ENCODE measurements around the gene TPCN2. TPM values are rescaled to one million over a fixed set of nuclear protein-coding genes. Genes with fewer than 3 reads are reported as not detected.

The TPCN2 gene
- total RNA-seq, 1 experiment from 2014 or later = 3.2 TPM

DNA sequence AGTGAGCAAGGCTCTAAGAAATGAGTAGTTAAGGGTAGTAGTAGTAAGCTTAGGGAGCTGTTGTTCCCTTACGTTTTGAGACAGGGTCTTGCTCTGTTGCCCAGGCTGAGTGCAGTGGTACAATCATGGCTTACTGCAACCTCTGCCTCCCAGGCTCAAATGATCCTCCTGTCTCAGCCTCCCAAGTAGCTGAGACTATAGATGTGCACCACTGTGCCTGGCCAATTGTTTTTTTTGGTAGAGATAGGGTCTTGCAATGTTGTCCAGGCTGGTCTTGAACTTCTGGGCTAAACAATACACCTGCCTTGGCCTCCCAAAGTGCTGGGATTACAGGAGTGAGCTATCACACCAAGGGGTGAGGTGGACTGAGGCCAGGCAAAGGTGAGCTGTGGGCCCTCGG, 117.0 kb downstream of the TPCN2 start:
- no peak for DNase-seq (ENCODE audit: low read depth)

DNA sequence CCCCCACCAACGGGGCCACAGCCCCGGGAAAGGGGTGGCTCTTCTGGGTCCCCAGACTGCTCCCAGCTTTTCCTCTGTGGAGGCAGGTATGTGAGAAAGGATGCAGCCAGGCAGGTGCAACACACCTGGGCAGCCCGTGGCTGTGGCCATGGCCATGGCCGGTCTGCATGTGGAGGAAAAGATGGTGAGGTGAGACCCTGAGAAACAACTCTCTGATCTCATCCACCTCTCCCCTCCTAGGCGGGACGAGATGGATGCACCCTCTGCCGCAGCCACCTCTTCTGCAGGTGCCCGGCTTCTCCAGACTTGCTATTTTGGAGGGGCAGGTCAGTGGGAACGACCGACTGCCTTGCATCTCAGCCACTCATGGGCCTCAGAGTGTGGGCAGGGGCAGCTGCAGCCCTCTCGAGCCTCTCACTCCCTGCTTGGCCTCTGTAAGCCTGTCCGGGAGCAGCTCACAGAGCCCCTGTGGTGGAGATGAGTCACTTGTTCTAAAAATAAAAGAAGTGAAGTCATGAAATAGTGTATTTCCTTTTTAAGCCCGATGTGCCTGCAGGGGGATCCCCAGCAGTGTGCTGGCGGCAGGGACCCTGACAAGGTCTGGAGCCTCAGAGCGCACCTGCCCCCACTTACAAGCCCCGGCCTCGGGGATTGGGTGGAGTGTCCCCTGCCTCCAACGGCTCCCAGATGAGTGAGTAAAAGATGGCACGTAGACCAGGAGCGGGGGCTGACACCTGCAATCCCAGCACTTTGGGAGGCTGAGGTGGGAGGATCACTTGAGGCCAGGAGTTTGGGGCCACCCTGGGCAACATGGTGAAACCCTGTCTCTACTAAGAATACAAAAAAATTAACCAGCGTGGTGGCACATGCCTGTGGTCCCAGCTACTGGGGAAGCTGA, 117.7 kb downstream of the TPCN2 start:
- peak; percentile 91 for DNase-seq (ENCODE audit: low read depth)

GRCh38 chr11:69167130-69167915, 118.6 kb downstream of the TPCN2 start:
- DNase-seq (ENCODE audit: low read depth) = no peak

DNA sequence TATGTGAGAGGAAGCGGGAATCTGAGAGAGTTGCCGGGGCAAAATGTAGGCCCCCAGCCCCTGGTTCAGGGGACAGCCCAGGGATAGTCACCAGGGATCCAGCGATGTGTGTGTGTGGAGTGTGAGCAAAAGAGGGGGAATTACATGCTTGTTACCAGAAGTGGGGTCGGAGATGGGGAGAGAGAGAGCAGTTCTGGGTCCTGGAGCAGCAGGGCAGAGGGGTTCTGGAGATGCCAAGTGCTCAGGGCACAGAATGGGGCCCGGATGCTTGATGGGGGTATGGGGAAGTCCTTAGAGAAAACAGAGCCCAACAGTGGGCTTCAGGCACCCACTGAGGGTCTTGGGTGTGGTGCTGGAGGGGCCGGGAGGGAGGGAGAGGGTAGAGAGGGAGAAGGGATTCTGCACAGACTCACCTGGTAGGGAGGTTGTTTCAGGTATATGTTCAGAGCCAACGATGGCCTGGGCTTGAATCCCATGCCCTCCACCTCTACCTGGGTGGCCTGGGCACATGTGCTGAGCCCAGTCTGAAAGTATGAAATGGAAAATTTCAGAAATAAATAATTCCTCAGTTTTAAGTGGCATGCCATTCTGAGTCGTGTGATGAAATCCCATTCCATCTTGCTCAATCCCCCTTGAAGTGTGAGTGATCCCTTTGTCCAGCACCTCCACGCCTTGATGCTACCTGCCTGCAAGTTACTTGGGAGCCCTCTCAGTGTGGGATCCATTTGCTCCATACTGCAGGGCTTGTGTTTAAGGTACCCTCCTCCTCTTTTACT, 119.4 kb downstream of the TPCN2 start:
- DNase-seq (ENCODE audit: low read depth) = no peak

DNA sequence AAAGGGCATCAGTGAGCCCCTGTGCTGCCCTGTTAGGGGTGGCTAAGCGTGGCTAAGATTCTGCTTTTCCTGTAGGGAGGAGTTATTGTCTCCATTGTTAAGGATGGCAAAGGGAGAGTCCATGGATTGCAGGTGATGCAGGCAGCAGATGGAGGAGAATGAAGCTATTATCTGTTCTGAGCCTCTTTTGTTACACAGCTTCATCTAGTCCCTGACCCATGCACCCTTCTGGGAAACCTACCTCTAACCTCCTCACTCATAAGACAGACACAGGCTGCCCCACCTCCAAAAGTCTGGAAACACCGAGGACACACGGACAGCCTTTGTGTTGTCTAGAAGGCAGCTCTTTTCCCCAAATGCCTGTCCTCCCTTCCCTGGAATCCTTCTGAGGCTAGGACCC, 120.7 kb downstream of the TPCN2 start:
- DNase-seq (ENCODE audit: low read depth) = no peak

DNA sequence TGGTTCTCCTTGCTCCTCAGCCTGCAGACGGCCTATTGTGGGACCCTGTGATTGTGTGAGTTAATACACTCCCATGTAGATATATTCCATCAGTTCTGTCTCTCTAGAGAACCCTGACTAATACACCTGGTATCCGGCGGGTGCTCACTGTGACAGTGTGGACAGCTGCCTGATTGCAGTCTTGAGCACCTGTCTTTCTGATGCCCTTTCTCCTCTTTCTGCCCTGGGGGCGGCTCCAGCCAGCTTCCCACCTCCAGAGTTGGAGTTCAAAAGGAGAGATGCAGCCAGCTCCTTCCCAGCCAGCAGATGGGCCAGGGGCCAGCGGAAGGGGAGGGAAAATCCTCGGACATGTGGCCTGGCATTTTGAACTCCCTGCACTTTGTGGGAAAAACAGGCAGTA, 122.0 kb downstream of the TPCN2 start:
- DNase-seq (ENCODE audit: low read depth) = no peak

DNA sequence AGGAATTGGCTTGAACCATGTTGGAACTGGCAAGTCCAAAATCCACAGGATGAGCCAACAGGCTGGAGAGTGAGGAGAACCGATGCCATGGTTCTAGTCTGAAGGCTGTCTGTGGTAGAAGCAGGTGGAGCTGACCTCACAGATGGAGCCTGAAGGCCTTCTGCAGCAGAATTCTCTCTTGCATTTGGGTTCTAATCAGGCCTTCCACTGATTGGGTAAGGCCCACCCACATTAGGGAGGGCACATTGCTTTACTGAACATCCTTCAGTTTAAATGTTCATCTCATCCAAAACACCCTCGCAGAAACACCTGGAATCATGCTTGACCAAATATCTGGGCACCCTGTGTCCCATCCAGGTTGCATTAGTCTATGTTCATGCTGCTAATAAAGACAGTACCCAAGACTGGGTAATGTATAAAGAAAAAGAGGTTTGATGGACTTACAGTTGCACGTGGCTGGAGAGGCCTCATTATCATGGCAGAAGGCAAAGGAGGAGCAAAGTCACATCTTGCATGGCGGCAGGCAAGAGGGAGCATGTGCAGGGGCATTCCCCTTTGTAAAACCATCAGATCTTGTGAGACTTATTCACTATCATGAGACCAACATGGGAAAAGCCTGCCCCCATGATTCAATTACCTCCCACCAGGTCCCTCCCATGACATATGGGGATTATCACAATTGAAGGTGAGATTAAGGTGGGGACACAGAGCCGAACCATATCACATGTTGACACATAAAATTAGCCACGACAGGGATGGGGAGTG, 122.9 kb downstream of the TPCN2 start:
- no peak for DNase-seq (ENCODE audit: low read depth)

- peak; percentile 15 for DNase-seq (ENCODE audit: low read depth)
Observed at GRCh38 chr11:69172674-69173073, 123.9 kb downstream of the TPCN2 start.

GRCh38 chr11:69173331-69173730, 124.6 kb downstream of the TPCN2 start:
- DNase-seq (ENCODE audit: low read depth) = peak; percentile 16

- DNase-seq (ENCODE audit: low read depth) = peak; percentile 19
Observed at GRCh38 chr11:69173925-69174581, 125.3 kb downstream of the TPCN2 start.

DNA sequence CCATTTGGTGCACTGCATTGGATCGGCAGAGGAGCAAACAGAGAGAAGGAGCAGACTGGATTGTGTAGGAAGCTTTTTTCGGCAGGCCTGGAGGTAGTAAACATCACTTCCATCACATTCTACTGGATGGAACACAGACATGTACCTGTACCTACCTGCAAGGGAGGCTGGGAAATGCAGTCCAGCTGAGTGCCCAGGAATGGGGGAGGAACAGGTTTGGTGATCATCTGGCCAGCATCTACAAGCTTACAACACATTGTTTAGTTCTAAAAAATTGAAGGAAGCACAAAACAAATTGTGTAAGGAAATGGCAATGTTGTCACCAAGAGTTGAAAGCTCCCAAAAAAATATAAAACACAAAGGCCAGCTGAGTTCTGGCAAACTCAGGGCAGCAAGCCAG, 126.1 kb downstream of the TPCN2 start:
- DNase-seq (ENCODE audit: low read depth) = no peak

DNA sequence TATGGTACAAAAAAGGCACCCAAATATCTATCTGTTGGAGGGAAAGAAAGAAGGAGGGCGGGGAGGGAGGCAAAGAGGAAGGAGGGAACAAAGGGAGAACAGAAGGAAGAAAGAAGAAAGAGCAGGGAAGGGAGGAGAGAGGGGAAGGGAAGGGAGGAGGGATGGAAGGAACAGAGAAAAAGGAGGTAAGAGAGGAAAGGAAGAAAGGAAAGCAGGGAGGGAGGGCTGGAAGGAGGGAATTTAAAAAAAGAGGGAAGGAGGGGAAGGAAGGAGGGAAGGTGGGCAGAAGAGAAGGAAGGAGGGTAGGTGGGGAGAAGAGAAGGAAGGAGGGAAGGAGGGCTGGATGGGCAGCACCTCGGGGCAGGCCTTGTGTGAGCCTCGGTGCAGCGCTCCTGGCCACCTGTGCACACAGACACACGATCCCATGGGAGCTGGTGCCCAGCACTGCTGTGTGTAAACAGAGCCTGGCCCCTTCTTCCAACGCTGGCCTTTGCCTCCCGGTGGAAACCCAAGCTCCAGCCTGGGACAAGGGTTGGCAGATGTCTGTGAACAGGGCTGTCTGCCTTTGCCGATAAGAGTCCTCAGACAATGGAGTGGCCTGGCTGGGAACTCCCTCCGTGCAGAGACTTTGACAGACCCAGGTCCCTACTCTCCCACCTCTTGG, 130.2 kb downstream of the TPCN2 start:
- no peak for DNase-seq (ENCODE audit: low read depth)

DNA sequence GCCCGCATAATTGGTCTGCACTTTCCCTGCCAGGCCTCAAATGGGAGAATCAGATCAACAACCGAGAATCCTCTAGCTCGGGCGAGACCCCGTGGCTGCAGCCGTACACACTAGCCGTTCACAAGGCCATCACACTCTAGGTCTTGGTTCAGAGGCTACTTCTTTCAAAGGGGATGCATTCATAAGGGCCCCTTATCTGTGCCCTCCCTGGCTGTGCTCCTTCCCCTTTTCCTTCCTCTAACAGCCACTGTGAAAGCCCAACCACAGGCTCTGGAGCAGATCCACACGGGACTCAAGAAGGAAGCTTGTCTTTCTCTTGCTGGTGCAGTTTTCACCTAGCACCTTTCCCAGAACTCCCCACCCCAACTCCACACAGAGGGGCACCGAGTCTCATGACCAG, 131.5 kb downstream of the TPCN2 start:
- DNase-seq (ENCODE audit: low read depth) = no peak

DNA sequence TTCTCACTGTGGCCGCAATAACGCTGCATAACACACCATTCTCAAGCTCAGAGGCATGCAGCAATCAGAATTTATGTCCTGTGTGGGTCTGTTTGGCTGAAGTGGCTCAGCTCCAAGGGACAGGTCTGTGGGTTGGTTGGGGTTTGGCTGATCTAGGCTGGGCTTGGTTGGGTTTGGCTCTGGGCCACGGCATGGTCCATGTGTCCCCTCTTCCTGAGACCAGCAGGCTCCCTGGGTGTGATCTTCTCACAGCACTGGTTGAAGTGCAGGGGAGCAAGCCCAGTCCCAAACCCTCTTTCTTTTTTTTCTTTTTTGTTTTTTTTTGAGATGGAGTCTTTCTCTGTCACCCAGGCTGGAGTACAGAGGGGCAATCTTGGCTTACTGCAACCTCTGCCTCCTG, 132.0 kb downstream of the TPCN2 start:
- DNase-seq (ENCODE audit: low read depth) = no peak

GRCh38 chr11:69183613-69184012, 134.9 kb downstream of the TPCN2 start:
- DNase-seq (ENCODE audit: low read depth) = no peak

Other genes with a start within 250 kb of the TPCN2 start
- 29.7 and 34.4 TPM in 2 replicates for gene CPT1A, start 207.0 kb upstream of the TPCN2 start, total RNA-seq (2014; rRNA removed; shearing (Covaris generic))
- 116 and 134 TPM in 2 replicates for gene MRPL21, start 145.1 kb upstream of the TPCN2 start, total RNA-seq (2014; rRNA removed; shearing (Covaris generic))
- gene IGHMBP2, start 145.0 kb upstream of the TPCN2 start, total RNA-seq (2014; rRNA removed; shearing (Covaris generic)) = 5.3 and 5.4 TPM in 2 replicates
- gene MRGPRD, start 67.9 kb upstream of the TPCN2 start, total RNA-seq (2014; rRNA removed; shearing (Covaris generic)) = not detected in 2 replicates
- under 0.01 TPM in 1 of 2 replicates, not detected in the other for gene MRGPRF, start 35.7 kb upstream of the TPCN2 start, total RNA-seq (2014; rRNA removed; shearing (Covaris generic))
- not detected in 2 replicates for gene SMIM38, start 107.0 kb downstream of the TPCN2 start, total RNA-seq (2014; rRNA removed; shearing (Covaris generic))
- gene MYEOV, start 245.2 kb downstream of the TPCN2 start, total RNA-seq (2014; rRNA removed; shearing (Covaris generic)) = 8.3 and 9.5 TPM in 2 replicates

All from RPMI7951 (cell line).